Head of caudate nucleus (tissue), 42 donors: ENCODE data around the gene SLC7A8.

Experiments
- DNase-seq, 42 donors: peaks; one replicate each; pipeline versions ENCODE4 v3.0.0 to v3.0.0-alpha.2; 2020 to 2021; ENCODE audit warnings: mixed read lengths in 7 of 42
- intact Hi-C: fragments of 100-400 bp; cut with DNase I; formaldehyde crosslinking; loops from one replicate; pipeline ENCODE4 v1.15.0; 2022

SLC7A8 gene

DNA sequence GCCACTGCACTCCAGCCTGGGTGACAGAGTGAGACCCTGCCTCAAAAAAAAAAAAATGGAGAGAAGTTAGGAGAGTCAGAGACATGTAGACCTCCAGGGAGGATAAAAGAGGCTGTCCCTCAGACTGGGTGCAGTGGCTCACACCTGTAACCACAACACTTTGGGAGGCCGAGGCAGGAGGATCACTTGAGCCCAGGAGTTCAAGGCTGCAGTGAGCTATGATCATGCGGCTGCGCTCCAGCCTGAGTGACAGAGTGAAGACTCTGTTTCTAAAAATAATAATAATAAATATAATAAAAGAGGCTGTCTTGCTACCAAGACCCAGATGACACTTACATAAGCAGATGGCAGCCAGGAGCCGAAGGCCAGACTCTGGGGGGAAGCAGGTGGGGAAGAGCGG is 18.5 kb downstream of the SLC7A8 start:
- intact Hi-C loops, result loop anchor here (5.0 kb wide), 1 partner anchor 38 kb away; no protein-coding TSS in a partner anchor
- no peak for DNase-seq

DNA sequence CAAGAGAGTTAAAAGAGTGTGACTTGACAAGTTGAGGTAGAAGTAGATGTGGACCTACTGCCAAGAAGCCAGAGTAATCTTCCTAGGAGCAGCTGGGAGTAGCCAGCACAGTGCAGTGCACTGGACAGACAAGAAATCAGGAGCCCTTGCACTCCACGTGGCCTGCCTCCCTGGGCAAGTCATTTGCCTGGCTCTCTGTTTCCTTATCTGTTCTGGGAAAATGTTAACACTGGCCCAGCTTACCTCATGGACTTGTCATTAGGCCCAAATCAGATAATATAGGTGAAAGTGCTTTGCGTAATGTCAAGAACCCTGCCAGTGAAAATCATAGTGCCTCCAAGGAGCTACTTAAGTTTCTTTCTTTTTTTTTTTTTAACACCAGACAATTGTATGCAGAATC is 19.2 kb downstream of the SLC7A8 start:
- intact Hi-C loops, result no loop called here
- no peak for DNase-seq

DNA sequence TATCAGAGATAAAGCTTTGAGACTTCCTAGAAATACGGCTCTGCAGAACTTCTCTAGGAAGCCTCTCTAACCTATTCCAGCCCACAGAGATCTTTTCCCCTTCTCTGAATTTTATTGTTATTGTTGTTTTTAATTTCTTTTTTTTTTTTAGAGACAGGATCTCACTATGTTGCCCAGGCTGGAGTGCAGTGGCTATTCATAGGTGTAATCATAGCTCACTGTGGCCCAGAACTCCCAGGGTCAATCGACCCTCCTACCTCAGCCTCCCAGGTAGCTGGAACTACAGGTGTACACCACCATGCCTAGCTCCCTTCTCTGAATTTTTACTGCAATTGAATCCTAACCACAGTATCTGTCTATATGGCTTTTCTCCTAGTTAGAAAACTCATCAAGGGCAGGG is 19.6 kb downstream of the SLC7A8 start:
- intact Hi-C loops, result no loop called here
- no peak for DNase-seq

DNA sequence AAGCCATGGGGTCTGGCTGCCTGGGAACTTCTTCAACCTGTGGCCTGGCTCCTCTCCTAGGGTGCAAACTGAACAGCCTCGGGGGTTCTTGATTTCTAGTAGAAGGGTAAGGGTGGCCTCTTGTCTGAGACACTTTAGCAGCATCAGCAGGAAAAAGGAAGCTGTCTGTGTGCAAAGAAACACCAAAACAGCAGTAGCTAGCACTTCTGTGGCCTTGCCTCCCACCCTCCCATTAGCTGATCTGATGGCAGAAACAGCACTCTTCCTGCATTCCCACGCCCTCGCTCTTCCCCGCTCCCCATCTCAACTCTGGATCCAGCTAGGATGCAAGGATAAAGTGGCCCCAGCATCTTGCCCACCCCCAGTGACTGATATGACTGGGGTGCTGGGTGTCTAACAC is 20.7 kb downstream of the SLC7A8 start:
- peak in 4 of 42 donors; percentile 29 to 51 (median 38) for DNase-seq
- intact Hi-C loops, result no loop called here

DNA sequence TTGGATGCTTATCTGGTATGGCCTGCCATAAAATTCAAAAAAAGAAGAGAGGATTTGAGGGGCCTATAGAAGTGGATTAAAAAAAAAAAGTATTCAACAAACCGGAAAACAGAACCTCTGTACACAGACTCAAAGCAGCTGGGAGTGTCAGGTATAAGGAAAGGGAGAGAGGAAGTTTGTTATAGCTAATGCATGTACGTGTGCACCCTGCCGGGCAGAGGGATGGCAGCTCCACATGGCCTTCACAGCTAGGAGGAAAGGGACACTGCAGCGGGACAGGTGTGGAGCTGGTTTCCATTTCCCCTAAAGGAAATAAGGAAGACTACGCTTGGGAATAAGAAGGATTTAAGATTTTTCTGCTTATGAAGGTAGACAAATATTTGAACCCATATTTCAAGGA is 21.5 kb downstream of the SLC7A8 start:
- no peak for DNase-seq

DNA sequence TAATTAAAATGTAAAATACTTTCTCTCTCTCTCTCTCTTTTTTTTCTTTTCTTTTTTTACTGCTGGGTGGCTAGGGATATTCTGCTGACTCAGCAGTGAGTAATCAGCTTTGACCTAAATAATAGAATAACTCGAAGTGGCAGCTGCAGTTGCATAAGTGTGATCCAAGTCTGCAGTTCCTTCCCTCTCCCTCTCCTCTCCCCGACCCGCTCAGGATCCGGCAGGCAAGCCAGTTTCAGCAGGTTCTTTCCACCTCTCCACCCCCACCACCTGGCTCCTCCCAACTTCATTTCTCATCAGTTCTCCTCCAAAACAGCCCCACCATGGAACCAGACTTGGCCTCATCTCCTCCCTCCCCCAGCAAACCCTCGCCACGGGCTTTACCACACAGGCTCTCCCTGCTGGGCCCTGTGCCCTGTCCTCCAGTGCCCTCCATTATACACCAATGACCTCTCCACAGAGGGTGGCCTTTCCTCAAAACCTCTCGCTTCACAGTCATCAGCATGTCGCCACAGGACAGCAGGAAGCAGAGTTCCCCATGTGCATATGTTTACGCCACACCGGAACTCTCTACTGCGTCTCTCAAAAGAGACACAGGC is 22.4 kb downstream of the SLC7A8 start:
- intact Hi-C loops, result no loop called here
- peak; percentile 43 to 95 (median 78) for DNase-seq

More for the DNA sequence above, 21.5 kb downstream of the SLC7A8 start:
- intact Hi-C loops, result no loop called here

DNA sequence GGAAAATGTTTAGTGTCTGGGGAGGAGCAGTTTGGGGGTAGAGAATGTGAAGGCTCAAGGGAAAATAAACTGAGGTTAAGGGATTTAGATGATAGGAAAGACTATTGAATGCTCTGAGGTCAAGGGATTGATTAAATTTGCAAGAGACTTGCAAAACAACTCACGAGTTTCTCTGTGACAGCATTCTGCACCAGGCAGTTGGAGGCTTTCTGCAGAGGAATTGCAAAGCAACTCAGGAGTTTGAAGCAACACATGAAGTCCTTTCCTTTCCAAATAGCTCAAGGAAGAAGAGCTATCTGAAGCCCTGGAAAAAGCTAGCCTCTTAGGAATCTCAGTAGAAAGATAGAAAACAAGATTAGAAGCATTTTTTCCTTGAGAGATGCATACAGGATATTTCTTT is 23.9 kb downstream of the SLC7A8 start:
- no peak for DNase-seq
- intact Hi-C loops, result no loop called here

DNA sequence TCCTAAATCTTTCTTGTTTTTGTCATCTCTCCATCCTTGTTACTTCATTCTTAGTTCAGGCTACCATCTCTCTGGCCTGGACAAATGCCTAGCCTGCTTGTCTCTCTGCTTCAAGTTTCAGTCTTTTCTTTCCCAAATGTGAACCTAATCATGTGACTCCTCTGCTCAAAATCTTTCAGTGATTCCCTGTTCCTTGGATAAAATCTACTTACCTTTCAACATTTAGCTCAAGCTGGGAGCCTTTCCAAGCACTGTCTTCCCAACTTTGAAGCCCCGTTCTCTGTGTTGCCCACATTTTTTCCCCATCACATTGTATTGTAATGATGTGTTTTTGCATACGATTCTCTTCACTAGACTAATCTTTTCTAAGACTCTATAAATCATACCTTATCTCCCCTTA is 24.7 kb downstream of the SLC7A8 start:
- DNase-seq, result peak in 1 of 42 donors; percentile 42
- intact Hi-C loops, result no loop called here

DNA sequence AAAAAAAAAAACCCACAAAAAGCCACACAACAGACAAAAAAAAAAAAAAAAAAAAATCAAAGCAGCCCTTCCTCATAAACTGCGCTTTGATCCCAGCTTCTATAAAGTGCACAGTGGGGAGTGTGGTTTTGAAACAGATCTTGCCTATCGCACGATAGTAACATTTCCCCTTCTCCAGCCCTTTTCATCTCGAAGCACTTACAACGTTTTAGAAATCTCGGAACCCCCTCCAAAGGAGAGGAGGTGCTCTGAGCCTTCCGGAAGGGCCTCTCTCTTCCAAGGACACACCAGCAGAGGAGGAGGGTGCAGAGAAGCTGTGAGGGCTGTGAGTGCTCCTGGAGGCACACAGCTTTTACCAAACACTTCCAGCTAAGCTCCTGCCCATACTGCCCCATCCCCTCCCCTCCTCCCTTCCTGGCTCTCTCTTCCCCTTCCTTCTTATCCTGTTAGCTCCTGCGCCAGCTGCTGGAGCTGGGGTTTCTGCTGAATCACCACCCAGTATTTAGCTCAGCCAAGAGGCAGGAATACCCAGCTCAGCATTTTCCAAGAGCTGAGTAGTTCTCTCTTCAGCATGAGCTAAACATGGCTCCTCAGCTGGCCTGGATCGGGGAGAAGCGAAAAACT is 28.4 kb downstream of the SLC7A8 start:
- intact Hi-C loops, result no loop called here
- peak in 31 of 42 donors; percentile 20 to 81 (median 51) for DNase-seq

DNA sequence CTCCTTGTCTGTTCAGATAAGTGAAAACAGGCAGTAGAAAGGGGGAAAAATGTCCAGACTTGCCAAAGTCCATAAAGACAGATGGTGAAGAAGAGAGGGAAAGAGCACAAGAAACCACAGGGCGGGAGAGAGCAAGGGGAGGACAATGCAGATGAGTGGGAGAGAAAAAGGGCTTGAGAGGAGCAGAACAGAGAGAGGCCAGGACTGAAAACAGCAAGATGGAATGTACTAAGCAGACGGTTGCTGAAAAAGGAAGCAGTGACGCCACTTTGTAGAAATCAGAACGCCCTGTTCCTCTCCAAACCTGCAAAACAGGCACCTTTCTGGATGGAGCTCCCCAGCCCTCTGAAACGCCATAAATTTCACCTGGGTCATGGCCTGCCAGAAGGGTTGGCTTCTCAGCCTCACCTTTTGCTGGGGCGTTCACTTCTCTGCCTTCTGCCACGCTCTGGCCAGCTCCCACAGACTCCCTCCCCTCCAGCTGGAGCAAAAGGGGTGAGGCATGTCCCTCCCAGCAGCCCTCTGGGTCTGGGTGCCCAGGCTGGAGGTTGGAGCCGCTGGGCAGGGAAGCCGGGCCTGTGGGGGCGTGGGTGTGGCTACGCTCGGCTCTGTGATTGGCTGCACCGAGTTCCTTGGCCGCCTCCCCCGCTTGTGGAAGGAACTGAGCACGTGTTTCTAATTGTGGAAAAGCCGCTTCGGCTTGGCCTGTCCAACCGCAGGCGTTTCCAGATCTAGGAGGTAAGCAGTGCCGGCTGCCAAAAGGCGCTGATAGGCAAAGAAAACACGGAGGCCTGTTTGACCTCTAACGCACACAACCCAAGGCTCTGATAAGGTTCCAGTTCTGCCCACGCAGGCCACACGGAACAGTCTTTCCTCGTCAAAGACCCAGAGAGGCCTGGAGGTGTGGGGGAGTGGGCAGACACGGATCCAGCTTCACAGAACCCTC is 29.3 kb downstream of the SLC7A8 start:
- peak in 36 of 42 donors; percentile 15 to 67 (median 43) for DNase-seq
- intact Hi-C loops, result no loop called here

DNA sequence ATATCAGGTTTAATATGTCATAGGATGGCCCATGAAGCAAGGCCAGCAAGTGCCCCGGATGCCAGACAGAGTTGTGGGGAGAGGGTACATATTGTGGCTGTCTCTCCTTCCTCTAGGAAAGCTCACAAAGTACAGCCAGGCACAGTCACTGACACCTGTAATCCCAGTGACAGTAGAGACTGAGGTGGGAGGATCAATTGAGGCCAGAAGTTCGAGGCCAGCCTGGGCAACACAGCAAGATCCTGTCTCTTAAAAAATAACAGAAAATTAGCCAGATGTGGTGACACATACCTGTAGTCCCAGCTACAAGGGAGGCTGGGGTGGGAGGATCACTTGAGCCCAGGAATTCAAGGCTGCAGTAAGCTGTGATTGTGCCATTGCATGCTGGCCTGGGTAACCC is 32.1 kb downstream of the SLC7A8 start:
- intact Hi-C loops, result no loop called here
- DNase-seq, result peak in 1 of 42 donors; percentile 8

DNA sequence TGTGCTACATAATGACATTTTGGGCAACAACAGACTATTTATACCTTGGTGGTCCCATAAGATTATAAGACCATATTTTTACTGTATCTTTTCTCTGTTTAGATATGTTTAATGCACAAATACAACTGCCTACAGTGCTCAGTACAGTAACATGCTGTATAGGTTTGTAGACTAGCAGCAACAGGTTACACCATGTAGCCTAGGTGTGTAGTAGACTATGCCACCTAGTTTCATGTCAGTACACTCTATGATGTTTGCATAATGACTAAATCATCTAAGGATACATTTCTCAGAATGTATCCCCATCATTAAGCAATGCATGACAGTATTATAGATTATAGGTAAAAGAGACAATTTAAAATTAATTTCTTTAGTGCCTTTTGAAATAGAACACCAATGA is 33.7 kb downstream of the SLC7A8 start:
- intact Hi-C loops, result no loop called here
- DNase-seq, result no peak

DNA sequence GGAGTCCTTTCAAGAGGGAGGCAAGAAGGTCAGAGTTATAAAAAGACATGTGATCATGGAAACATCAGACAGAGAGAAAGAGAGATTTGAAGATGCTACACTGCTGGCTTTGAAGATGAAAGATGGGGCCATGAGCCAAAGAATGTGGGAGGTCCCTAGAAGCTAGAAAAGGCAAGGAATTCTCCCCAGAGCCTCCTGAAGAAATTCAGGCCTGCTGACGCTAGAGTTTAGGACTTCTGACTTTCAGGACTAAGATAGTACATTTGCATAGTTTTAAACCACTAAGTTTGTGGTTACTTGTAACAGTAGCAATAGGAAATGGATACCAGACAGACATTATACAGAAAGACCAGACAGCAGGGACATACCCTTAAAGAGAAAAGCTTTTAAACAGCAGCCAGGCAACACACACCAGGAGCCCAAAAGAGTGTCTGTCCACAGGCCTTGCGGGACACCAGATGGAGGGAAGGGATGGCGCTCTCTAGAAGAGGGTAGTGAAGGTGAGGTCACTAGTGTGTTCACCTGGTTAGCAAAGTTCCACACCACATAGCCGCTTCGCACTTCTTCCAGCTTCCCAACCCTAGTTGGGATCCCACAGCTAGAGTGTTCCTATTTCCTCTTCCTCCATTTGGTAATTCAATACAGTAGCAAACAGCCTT is 34.7 kb downstream of the SLC7A8 start:
- DNase-seq, result no peak
- intact Hi-C loops, result no loop called here

DNA sequence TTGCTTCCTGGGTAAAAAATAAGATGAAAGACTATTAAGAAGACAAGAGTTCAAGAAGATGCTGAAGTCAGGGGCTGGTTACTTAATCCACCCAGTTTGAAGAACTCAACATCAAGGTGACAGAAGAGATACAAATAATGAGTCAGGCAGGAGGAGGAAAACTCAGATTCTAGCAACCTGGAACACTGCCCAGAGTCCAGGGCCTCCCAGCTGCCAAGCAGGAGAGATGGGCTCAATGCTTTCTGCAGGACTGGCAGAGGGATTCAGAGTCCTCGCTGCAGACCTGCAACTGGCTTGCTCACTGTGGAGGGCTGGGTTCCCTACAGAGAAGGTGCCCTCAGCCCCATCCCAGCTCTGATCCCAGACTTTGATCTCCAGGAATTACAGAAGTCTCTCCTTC is 35.8 kb downstream of the SLC7A8 start:
- intact Hi-C loops, result no loop called here
- peak in 26 of 42 donors; percentile 12 to 78 (median 44) for DNase-seq

DNA sequence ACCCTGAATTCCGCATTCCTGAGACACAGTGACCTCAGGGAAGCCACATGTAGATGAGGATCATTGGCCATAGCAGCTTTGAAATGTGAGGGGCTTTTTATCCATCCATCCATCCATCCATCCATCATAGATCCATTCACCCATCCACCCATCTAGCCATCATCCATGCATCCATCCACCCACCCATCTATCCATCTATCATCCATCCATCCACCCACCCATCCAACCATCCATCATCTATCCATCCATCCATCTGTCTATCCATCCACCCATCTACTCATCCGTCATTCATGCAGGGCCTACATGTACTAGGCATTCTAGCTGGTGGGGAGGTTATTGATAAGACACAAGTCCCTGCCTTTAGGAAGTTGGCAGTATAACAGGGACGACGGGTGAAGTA is 36.5 kb downstream of the SLC7A8 start:
- DNase-seq, result no peak
- intact Hi-C loops, result no loop called here

DNA sequence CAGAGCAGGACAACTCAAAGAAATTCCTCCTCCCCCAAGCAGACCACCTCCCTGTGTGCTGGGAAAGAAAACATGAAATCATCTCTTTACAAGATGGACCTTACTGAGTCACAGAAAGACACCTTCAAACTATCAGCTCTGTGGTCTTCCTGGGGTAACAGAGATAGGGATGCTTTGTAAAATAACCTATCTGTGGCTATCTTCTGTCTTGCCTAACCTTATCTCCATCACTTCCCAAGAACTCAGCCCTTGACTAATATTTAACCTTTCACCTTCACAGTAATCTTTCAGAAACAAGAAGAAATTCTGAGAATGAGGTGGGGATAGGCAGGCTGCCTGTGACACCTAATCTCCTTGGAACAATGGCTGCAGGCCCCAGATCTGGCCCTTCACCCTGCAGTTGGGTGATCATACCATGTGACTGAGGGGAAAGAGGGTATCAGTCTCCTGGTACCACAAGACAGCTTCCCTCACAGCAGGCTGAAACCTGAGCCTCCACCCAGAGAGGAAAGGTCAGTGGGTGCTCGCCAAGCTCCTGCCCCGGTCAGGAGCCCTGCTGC is 37.0 kb downstream of the SLC7A8 start:
- intact Hi-C loops, result no loop called here
- DNase-seq, result peak in 1 of 42 donors; percentile 1

DNA sequence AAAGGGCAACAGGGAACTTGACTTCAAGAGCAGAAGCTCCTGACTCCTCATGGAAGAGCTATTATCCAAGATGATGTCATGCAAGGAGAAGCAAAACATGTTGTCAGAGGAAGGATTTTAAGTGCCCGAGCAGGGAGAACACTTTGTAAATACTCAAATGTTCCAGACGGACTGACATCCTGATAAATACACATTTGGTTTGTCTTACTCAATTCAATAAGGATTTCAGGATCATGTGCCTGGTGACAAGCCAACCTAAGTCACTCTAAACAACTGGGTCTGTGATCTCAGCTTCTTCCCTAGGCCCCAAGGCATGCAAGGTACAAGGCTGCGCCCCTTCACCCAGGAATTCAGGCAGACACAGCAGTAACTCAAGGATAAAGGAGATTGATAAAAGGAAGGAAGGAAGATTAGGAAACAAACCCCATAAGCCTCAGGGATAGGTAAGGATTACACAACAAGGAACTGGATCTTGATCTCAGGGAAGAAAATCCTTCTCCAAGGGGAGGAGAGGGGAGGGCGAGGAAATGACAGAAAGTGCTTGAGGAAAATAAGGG is 37.6 kb downstream of the SLC7A8 start:
- intact Hi-C loops, result no loop called here

DNA sequence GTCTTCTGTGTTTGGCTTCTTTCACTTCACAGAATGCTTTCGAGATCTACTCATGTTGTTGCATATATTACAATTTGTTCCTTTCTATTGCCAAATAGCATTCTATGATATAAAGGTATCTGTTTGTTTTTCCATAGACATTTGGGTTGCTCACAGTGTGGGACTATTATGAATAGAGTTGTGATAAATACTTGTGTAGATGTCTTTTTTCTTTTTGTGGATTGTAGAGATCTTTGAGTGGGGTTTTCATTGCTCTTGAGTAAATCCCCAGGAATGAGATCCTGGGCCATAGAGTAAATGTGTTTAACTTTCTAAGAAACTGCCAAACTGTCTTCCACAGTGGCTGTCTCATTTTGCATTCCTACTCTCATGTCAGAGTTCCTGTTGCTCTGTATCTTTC is 39.5 kb downstream of the SLC7A8 start:
- DNase-seq, result no peak
- intact Hi-C loops, result no loop called here

More for the DNA sequence above, 37.6 kb downstream of the SLC7A8 start:
- no peak for DNase-seq

DNA sequence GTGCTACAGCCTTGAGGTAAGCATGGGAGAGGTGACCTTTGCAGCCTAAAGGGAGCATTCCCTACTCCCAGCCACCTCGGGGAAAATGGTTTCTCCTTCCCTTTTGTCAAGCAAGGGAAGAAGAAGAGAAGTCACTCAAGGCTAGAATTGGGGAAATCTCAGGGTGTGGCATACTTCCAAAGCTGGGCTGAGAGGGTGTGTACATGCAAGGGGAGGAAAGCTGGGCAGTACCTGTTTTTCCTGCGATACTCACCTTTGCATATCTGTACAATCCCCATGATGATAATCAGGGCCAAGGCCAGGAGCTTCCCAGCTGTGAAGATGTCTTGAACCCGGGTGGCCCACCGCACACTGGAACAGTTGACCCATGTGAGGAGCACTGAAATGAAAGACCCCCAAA is 40.6 kb downstream of the SLC7A8 start:
- no peak for DNase-seq
- intact Hi-C loops, result no loop called here
